Measurements from ENCODE around the gene TMEM115.

DNA sequence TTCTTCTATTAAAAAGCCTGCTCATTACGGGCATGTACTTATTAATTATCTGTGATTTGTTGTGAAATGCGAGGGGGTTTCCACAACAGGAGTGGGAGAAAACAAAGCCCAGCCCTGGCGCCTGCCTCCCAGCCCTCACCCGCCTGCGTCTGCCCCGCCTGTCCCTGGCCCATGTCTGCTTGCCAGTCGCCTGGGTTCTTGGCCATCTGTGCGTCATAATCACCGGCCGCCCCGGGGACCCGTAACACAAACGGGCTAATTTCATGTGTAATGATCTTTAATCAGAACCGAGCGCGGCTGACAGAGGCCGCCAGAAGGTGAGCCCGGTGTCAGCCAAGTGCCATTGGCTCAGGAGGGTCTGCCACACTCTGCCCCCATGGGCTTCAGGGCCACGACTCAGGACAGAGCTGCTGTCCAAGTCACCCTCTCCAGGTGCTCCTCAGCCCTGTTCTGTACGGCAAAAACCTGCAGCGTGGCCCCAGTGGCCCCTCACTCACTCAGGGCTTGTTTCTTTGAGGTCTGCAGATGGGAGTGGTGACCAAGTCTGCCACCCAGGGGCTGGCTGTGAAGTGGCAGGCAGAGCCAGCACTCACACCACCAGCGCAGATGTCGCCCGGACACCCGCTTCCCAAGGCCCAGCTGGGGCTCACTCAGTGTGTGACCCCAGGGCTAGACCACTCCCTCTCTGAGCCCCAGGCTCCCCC lies 28.8 kb upstream of the TMEM115 start:
- TF ChIP-seq POLR2A (IDR thresholded peaks at IDR 0.05) (no peak), POLR2AphosphoS5 (IDR thresholded peaks at IDR 0.05) (no peak)
- TF ChIP-seq, protein P1, sequence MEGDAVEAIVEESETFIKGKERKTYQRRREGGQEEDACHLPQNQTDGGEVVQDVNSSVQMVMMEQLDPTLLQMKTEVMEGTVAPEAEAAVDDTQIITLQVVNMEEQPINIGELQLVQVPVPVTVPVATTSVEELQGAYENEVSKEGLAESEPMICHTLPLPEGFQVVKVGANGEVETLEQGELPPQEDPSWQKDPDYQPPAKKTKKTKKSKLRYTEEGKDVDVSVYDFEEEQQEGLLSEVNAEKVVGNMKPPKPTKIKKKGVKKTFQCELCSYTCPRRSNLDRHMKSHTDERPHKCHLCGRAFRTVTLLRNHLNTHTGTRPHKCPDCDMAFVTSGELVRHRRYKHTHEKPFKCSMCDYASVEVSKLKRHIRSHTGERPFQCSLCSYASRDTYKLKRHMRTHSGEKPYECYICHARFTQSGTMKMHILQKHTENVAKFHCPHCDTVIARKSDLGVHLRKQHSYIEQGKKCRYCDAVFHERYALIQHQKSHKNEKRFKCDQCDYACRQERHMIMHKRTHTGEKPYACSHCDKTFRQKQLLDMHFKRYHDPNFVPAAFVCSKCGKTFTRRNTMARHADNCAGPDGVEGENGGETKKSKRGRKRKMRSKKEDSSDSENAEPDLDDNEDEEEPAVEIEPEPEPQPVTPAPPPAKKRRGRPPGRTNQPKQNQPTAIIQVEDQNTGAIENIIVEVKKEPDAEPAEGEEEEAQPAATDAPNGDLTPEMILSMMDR (IDR thresholded peaks at IDR 0.05) = peak in 1 of 2 donors; percentile 30
